NCI-H69 (cell line): ENCODE measurements around the gene IGSF9B.

ENCODE experiments used
- DNase-seq: peaks from one replicate; lab custom pipeline; 2025; lab: John Stamatoyannopoulos, UW

IGSF9B gene

DNA sequence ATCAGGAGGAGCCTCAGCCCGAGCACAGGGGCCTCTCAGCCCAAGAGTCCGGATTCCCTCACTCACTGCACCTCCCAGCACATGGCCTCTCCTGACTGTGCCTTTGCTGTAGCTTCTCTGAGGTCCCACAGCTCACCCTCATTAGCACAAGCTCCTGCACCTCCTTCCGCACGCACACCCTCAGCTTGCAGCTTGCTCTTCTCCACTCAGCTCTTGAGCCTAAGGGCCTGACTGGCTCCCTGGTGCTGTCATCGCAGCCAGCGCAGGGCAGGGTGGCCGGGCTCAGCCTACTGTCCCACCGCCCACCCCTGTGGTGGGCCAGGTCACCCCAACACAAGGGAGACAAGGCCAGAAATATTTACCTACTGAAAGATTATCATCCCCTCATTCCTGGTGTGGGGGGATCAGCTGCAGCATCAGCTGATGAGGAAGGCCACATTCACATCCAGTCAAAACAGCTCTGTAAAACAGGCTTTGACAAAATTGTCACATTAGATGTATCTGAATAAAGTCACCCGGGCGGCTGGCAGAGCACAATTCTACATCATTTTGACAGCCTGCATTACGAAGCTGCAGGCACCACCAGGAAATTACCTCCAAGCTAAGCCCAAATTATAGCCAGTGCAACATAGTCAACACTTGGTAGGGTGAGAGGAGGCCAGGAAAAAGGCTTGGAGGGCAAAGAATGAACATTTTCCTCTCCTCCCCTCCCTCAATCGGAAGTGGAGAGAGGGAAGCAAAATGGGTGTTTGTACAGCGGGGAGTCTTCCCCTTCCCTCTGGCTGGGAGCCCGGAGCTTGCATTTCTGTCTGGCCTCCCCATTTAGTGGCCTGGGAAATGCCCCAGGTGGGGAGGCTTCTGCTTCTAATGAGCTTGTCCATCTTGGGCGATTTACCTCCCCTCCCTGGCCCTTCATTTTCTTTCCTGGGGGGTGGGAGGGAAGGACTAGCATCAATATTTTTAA is 29.5 kb upstream of the IGSF9B start:
- peak; percentile 92 for DNase-seq

DNA sequence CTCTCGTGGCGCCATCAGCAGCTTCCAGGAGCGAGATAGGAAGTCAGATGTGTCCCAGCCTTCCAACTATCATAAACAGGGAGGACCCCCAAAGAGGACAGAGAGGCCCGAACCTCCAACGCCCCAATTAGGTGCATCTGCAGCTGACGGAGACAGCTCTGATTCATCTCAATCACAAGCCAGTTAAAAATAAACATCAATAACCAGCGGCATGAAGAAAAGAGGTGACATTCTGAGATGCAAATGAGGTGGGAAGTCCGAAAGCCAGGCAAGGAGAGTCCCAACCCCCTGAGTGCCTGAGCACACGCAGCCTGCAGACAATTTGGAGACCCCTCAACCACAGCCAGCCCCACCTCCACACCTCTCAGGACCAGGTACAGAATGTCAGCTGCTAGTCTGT is 28.1 kb upstream of the IGSF9B start:
- DNase-seq: no peak

DNA sequence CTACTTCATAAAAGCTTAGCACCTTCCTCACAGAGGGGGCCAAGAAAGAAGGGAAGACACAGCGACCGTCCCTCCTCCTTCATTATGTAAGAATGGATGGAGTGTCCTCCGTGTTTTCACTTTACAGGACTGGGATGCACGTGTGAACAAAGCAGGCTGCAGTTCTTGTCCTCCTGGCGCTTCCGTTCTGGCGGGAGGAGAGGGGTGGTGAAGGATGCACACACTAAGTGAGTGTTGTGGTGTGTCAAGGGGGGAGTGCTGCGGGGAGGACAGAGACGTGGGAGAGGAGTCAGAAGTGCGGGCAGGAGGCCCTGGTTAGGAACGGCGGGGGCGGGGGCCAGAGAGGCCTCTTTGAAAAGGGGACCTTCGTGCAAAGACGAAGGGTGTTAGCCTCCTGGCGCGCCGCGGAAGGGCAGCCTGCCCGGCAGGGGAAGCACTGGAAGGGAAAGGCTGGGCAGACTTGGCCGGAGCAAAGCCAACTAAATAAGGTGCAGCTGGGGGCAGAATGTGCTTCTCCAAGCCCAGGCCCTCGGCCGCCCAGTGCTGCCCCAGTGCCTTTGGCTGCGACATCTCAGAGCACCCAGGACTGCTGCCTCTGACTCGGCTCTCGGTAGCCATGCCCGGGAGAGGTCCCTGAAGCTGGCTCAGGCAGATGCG is 27.0 kb upstream of the IGSF9B start:
- no peak for DNase-seq

DNA sequence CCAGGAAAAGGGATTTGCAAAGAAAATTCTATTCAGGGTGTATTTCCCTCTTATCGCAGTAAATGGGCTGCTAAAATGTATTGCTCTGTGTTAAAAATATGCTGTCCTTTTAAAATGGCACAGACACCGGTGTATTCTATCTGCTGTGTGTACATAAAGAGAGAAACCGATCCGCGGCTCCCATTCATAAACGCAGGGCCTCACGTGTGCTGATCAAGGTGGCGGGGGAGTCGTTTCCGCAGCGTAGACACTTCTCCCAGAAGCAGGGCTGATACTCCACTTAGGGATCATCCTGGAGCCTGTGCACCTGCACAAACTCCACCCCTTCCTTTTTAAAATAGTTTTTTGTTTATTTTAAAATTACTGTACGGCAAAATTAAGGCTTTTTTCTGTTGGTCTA is 26.1 kb upstream of the IGSF9B start:
- no peak for DNase-seq

DNA sequence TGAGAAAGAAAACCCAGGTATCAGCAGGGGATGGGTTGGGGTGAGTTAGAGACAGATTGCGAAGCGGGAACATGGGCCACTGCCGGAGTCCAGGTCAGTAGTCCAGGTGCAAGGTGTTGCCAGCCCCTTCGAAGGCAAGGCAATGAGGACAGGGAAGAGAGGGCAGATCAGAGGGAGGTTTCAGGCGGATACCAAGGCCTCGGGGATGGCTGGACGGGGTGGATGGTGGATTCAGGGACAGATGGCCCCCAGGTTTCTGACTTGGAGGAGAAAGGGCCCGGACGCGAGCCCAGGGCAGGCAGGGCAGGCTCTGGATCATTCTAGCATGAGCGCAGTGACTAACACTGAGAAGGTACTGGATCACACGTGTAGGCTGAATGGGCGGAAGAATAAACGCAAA is 25.4 kb upstream of the IGSF9B start:
- no peak for DNase-seq

DNA sequence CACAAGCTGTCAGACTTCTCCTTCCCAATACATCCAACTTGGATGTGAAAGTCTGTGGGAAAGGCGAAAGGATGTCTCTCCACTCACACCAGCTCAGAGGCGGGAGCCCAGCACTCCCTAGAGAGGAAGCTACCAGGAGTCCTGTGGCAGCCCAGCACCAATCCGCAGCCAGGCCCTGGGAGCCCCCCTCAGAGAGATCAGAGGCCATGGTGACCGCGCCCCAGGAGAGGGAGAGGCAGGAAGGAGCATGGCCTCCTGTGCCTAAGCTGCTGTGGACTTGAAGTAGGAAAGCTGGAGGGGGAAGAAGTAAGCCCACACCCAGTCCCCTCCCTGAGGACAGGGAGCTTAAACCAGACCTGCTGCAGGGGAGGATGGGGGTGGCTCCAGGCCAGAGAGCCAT is 24.4 kb upstream of the IGSF9B start:
- DNase-seq: no peak

DNA sequence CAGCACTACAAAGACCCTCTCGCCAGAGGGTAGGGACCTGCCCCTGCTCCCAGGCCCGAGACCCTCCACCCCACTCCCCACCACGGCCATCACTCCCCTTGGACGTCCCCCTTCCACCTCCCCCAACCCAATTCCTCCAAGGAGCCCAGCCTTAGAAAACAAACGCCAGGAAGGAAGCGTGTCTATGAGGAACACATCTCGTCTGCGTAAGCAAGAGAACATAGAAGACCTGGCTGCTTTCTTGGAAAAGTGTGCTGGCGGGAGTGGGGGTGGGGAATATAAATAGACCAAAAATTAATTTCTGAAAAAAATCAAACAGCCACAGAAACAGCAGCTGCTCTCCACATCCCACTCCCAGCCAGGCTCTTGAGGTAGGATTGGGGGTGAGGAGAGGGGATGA is 23.9 kb upstream of the IGSF9B start:
- DNase-seq: no peak

DNA sequence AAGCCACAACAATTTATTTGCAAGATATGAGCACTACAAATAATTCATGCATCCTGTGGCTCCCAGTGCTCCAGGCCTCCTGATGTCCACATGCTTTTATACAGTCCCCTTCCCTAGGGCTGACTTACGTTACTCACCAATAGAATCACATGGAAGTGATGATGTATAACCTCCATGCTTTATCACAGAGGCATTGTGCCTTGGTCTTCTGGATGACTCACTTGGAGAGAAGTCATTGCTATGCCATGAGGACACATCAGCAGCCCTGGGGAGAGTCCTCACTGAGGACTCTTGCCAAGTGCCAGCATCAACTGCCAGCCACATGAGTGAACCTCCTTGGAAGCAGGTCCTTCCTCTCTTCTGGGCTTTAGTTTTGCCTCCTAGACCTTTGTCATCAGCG is 22.0 kb upstream of the IGSF9B start:
- DNase-seq: no peak

DNA sequence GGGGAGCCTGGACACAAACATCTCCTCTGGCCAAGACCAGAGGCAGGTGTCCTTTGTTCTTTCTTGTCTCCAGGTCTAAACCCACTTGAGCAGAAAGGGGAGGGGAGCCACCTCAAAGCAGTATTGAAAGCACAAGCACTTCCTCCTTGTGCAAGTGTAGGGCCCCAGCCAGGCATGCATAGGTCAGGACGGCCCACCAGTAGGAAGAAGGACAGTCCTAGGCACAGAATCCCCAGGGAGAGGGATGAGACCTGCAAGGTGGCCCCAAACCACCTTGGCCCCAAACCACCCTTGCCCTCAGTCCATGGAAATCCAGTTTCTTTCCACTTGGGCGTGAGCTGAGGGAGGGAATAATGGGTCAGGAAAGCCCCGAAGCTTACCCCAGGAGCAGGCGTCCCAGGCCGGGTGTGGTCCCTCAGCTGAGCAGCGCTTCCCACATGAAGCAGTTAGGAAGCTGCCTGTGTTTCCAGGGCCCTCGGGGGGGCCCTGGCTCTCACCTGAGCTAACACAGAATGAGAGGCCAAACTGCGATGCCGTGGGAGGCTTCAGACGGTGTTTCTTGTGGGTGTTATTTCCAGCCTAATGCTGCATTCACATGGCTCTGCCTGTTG is 20.4 kb upstream of the IGSF9B start:
- no peak for DNase-seq

DNA sequence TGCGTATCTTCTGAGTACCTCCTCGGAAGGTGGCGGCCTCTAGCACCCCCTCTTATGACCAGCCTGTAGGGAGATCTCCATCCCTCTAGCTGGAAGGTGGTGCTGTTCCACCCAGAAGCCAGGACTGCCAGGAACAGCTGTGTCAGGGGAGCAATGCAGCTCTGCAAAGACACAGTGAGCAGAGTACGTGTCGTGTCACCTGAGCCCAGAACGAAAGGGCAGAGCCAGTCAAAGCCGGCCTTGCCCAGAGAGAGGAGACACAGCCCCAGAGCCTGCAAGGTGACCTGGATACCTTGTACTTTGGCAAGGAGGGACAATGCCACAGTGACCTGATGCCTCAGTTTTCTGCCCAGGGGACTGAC is 18.7 kb upstream of the IGSF9B start:
- DNase-seq: no peak

DNA sequence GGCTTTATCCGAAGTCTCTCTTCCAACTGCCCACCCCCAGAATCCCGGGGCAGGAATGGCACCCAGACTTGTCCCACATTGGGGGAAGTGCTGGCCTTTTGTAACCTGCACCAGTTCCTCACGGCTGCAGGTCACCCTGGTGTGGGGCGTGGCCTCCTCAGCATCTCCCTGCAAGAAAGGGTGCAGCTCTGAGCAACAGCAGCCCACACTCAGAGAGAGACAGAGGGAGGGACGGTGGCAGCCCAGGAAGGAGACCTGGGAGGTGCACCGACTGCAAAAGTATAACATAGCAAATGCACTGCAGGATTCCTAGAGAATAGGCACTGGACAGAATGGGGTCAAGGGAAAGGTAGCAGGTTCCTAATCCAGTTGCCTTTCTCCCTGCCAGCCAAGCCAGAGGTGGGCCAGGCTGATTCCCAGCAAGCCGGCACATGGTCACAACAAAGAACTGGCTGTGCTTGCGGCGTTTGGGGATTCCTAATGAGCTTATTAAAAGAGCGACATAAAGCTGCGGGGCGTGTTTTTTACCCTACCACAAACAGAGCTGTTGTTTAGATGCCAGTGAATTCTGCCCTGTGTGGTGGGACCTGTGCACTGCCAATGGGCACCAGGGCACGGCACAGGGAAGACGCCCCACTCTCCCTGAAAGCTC is 18.2 kb upstream of the IGSF9B start:
- no peak for DNase-seq

DNA sequence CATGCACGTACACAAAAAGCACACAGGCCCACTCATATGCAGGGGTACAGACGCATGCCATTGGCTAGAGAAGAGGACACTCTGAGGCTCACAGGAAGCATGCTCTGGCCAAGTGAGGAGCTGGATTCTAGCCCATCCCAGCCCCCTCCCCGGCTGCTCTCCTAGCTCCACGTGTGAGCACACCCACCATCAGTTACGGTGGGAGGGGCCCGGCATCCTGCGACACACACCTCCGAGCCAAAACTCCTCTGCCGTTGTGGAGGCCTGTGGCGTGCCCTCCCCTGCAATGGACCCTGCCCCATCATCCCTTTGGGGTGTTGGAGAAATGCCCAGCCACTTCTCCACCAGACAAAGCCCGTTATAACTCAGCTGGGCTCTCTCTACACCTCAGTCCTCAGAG is 15.1 kb upstream of the IGSF9B start:
- DNase-seq: no peak

DNA sequence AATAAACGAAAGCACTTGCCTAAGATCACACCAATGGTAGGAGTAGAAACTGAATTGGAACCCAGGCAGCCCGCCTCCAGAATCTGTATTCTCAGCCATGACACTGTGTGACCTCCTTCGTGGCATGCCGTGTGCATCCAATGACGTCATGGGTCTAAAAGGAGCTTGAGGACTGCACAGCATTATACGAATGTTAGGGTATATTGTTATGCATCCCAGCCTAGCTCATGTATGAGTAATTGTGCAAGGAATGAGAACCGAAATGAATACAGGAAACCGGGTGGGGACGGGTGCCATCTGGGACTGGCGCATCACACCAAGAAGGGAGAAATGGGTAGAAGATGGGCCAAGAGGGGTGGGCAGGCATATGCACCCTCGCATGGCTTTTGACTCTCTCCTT is 12.3 kb upstream of the IGSF9B start:
- no peak for DNase-seq

DNA sequence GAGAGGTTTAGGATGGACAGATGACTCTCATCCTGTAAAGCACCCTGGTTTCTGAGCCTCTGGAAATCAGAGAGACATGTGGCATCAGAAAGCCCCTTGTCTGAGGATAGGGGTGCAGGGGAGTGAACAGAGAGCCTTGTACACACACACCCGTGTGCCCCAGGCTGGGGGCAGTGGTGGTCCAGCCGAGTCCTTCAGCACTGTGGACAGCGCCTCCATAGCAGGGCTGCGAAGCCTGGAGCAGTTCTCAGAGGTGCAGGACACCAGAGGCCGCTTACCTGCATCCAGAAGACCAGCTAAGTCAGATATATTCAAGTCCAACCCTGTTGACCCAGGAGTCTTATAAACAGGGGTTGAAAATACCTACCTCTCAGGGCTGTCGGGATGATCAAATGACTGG is 11.5 kb upstream of the IGSF9B start:
- no peak for DNase-seq

DNA sequence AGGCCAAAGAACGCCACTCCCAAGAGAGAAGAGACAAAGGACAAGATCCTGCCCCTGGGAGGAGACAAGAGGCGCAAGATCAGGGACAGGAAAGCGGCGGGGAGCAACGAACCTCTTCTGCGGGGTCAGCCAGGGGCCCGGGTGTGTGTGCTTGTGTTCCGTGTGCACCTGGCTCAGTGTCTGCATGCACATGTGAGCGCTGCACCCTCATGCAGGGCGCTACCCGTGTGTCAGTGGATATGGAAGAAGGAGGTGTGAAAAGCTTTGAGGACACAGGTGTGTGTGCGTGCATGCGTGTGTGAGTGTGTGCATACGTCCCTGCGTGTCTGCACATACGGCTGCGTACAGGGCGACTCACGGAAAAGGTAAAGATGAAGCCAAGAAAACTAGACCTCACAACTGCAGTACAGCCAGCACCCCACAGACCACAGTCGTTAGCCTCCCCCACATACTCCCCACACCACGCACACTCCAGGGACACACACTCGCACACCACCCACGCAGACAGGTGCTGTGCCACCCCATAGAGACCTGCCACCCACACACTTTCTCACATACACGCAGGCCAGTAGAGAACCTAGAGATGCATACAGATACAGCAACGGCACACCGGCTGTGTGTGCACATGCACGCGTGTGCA is 11.0 kb upstream of the IGSF9B start:
- DNase-seq: no peak

DNA sequence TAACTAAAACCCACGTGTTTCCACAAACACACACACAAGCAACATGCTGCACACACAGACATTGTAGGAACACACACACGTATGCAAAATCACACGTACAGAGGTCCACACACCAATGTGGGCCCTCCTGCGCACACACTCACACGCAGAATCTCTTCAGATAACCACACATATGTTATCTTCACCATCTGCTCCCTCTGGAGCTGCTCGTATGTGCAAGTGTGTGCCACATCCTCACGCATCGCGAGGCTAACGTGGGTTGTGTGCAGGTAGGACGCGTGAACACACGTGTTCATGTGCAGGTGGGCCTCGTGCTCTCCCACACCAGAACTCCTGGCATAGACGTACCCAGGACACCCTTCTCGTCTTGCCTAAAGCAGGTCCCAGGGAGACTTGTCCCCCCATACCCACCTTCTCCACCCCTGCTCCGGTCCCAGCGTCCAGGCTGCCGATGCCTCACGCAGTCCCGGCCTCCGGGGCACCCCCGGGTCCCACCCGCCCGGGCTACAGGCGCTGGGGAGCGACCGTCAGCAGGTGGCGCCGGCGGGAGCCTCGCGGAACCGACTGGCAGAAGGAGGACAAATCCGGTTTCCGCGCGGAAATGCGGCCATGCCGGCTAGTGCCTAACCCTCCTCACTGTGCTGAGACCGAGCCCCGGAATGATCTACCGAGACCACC is 10.3 kb upstream of the IGSF9B start:
- DNase-seq: no peak

DNA sequence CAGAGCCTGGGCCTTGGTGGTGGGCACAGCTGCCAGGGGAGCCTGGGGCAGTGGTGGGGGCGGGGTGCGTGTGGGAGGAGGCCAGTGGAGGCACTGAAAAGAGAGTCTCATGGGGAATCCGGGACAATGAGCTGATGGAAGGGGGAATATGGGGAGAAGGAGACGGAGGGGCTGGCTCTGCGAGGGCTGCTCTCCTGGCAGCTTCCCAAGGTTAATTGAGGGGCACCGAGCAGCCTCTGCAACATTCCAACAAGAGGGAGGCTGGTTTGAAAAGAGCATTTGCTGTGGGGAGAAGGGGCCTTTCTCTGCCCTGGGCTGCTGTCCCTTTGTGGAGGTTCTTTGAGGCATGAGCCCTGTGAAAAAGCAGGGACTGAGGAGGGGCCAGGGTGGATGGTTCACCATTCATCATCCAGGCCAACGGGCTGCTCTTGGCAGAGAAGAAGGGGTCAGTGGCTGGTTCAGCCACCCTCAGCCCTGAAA is 9.4 kb upstream of the IGSF9B start:
- peak; percentile 94 for DNase-seq

DNA sequence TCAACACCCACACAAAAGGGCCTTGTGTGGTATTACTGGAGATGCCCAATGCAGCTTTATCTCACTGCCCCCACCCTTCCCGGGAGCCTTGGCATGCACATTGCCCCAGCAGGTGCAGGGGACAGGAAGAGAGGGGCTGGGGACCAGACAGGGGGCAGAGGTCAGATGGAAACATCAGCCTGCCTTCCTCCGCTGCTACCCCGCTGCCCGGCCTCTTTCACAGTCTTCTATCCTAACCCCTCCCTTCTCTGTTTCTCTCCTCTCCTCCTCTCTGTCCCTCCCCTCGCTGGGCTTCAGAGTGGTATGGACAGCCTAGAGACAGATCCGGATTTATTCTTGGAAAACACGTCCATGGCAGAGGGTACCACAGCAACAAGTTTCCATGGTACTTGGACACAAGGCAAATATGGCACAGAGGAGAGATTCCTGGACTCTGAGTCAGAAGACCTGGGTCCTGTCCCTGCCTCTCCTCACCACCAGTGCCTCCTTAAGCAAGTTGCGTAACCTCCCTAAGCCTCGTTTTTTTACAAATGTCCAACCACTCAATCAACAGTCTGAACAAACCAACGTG is 8.3 kb upstream of the IGSF9B start:
- DNase-seq: no peak

DNA sequence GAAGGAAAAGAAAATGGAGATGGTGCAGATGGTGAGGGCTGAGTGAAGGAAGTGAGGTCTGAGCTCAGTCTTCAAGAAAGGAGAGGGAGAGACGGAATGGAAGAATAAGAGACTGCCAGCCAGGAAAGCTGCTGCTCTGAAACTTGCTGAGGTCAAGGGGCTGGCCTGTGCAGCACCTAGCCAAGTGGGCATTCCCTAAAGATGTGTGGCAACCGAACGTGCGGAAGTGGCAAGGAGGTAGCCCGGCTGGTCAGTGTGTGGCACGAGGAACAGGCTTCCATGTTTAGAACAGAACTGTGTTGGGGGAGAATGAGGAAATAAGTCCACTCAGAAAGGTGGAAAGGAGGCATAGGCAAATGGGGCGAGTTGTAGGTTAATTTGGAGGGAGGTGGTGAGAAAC is 7.6 kb upstream of the IGSF9B start:
- DNase-seq: no peak

DNA sequence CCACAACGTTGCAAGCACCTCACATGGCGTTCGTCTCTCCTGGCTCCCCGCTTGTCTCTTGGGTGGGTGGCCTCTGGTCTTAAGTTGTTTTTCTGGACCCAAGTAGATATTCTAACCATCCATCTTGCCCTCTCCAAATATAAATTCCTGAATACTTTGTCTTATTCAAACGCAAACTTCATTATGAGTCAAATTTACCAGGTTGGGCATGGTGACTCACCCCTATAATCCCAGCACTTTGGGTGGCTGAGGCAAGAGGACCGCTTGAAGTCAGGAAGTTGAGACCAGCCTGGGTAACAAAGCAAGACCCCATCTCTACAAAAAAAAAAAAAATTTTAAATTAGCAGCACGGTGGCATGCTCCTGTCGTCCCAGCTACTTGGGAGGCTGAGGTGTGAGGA is 5.1 kb upstream of the IGSF9B start:
- no peak for DNase-seq

DNA sequence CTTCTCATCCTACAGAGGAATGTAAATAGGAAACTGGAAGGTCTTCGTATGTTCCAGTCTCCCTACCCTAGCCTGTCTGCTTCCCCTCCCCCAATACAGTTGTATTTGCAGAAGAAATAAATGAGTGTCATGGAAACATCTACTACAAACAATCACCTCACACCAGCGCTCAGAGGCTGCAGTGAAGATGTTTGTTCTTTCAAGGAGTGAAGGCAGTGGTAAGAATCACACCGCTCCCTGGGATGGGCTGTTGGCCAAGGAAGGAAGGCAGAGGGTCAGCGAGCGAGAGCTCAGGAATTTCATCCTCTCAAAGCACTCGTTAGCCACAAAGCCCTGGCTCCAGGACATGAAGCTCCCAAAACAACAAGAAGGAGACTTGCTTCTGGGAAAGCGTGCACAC is 1.1 kb upstream of the IGSF9B start:
- DNase-seq: peak; percentile 49
